Kidney capillary endothelial cell (primary cell): ENCODE results near the gene RNASEL.

Source experiments
- DNase-seq: peaks from one replicate; pipeline ENCODE4 v3.0.0-alpha.2; 2018; ENCODE audit warnings: low spot score

Gene RNASEL

GRCh38 chr1:182621906-182622305, 32.9 kb upstream of the RNASEL start:
- no peak for DNase-seq

- no peak for DNase-seq
Measured at GRCh38 chr1:182620924-182621585, 32.0 kb upstream of the RNASEL start.

GRCh38 chr1:182617734-182618351, 28.8 kb upstream of the RNASEL start:
- DNase-seq, result no peak

GRCh38 chr1:182617014-182617429, 28.0 kb upstream of the RNASEL start:
- no peak for DNase-seq

GRCh38 chr1:182616130-182617013, 27.3 kb upstream of the RNASEL start:
- DNase-seq, result no peak

- no peak for DNase-seq
Measured at GRCh38 chr1:182615468-182616129, 26.5 kb upstream of the RNASEL start.

GRCh38 chr1:182614796-182615454, 25.9 kb upstream of the RNASEL start:
- peak; percentile 89 for DNase-seq

- DNase-seq, result no peak
Measured at GRCh38 chr1:182611787-182612186, 22.7 kb upstream of the RNASEL start.

- no peak for DNase-seq
Measured at GRCh38 chr1:182611326-182611725, 22.3 kb upstream of the RNASEL start.

GRCh38 chr1:182610606-182611194, 21.6 kb upstream of the RNASEL start:
- DNase-seq, result no peak

- DNase-seq, result no peak
Measured at GRCh38 chr1:182608845-182609610, 20.0 kb upstream of the RNASEL start.

- DNase-seq, result no peak
Measured at GRCh38 chr1:182608236-182608635, 19.2 kb upstream of the RNASEL start.

- no peak for DNase-seq
Measured at GRCh38 chr1:182607566-182607965, 18.5 kb upstream of the RNASEL start.

- peak; percentile 75 for DNase-seq
Measured at GRCh38 chr1:182604175-182605164, 15.4 kb upstream of the RNASEL start, which contains the start of gene RGS16. Gene RGS16, minus strand, starts transcription at chr1:182604389. Its CDS starts 130 bp downstream, at chr1:182604259.

- DNase-seq, result no peak
Measured at GRCh38 chr1:182603646-182604174, 14.7 kb upstream of the RNASEL start.

- no peak for DNase-seq
Measured at GRCh38 chr1:182602935-182603645, 14.0 kb upstream of the RNASEL start.

GRCh38 chr1:182601913-182602312, 12.9 kb upstream of the RNASEL start:
- no peak for DNase-seq

GRCh38 chr1:182601416-182601786, 12.3 kb upstream of the RNASEL start:
- DNase-seq, result peak; percentile 87
